IgD-negative memory B cell (primary cell): ENCODE results near the gene CCDC59. TPM values are rescaled to one million over a fixed set of nuclear protein-coding genes. Genes with fewer than 3 reads are reported as not detected.

Experiments
- H3K27ac Mint-ChIP-seq, 3 donors: one replicate each; pipeline ENCODE4 v1.8.0; 2020 to 2022; ENCODE audit warnings: mild to moderate bottlenecking in 3 of 3, mixed read lengths in 3 of 3, moderate library complexity in 1 of 3
- H3K27me3 Mint-ChIP-seq: one replicate; pipeline ENCODE4 v1.8.0; 2021; ENCODE audit warnings: mixed read lengths
- H3K36me3 Mint-ChIP-seq: one replicate; pipeline ENCODE4 v1.8.0; 2020; ENCODE audit warnings: mild to moderate bottlenecking, mixed read lengths
- H3K4me1 Mint-ChIP-seq, 3 donors: one replicate each; pipeline ENCODE4 v1.8.0; 2020 to 2022; ENCODE audit warnings: mixed read lengths in 3 of 3, mild to moderate bottlenecking in 1 of 3
- H3K4me3 Mint-ChIP-seq, 4 donors: one replicate each; pipeline ENCODE4 v1.8.0; 2020 to 2022; ENCODE audit warnings: mild to moderate bottlenecking in 4 of 4, mixed read lengths in 4 of 4, moderate library complexity in 3 of 4
- H3K9me3 Mint-ChIP-seq, 3 donors: one replicate each; pipeline ENCODE4 v1.8.0; 2020 to 2021; ENCODE audit warnings: mixed read lengths in 3 of 3, mild to moderate bottlenecking in 1 of 3
- polyA plus RNA-seq: library from polyadenylated mRNA; unstranded; fragments of 300-500 nt; fragmentation: Illumina TruSeq; gene quantifications from one replicate; pipeline ENCODE4 v1.2.3, GENCODE V29; 2021

The CCDC59 gene
- polyA plus RNA-seq, 1 donor from 2014 or later, result 109 TPM

GRCh38 chr12:82351390-82351789 is 6.8 kb downstream of the CCDC59 start:
- peaks cover 4% of the 10 kb centered on the region for H3K36me3 Mint-ChIP-seq
- no peak overlapping the region for H3K4me3 Mint-ChIP-seq
- H3K27ac Mint-ChIP-seq, result no peak overlapping the region
- H3K27me3 Mint-ChIP-seq, result no peaks in the 10 kb centered on the region
- H3K9me3 Mint-ChIP-seq, result no peaks in the 10 kb centered on the region
- H3K4me1 Mint-ChIP-seq, result peaks cover 0 to 8% (median 6%) of the 10 kb centered on the region in 3 donors

- peaks cover 4% of the 10 kb centered on the region for H3K36me3 Mint-ChIP-seq
- no peaks in the 10 kb centered on the region for H3K27me3 Mint-ChIP-seq
- no peak overlapping the region for H3K27ac Mint-ChIP-seq
- H3K4me3 Mint-ChIP-seq, result no peak overlapping the region
- peaks cover 0 to 2% (median 0%) of the 10 kb centered on the region in 3 donors for H3K4me1 Mint-ChIP-seq
- H3K9me3 Mint-ChIP-seq, result no peaks in the 10 kb centered on the region
Observed at GRCh38 chr12:82350161-82350560, 8.0 kb downstream of the CCDC59 start.

GRCh38 chr12:82329508-82329907 is 28.7 kb downstream of the CCDC59 start:
- H3K27ac Mint-ChIP-seq, result no peak overlapping the region
- no peak overlapping the region for H3K4me3 Mint-ChIP-seq
- H3K4me1 Mint-ChIP-seq, result no peaks in the 10 kb centered on the region
- H3K9me3 Mint-ChIP-seq, result no peaks in the 10 kb centered on the region
- H3K36me3 Mint-ChIP-seq, result no peaks in the 10 kb centered on the region
- H3K27me3 Mint-ChIP-seq, result no peaks in the 10 kb centered on the region

GRCh38 chr12:82327861-82328260 is 30.3 kb downstream of the CCDC59 start:
- Mint-ChIP-seq H3K4me1 (no peaks in the 10 kb centered on the region), H3K27me3 (no peaks in the 10 kb centered on the region), H3K9me3 (no peaks in the 10 kb centered on the region), H3K4me3 (no peak overlapping the region), H3K36me3 (no peaks in the 10 kb centered on the region), H3K27ac (no peak overlapping the region)

- Mint-ChIP-seq H3K9me3 (no peaks in the 10 kb centered on the region), H3K36me3 (no peaks in the 10 kb centered on the region), H3K4me1 (no peaks in the 10 kb centered on the region), H3K4me3 (no peak overlapping the region), H3K27me3 (no peaks in the 10 kb centered on the region), H3K27ac (no peak overlapping the region)
Observed at GRCh38 chr12:82326905-82327503, 31.2 kb downstream of the CCDC59 start.

- no peaks in the 10 kb centered on the region for H3K36me3 Mint-ChIP-seq
- no peaks in the 10 kb centered on the region for H3K4me1 Mint-ChIP-seq
- no peaks in the 10 kb centered on the region for H3K9me3 Mint-ChIP-seq
- H3K27ac Mint-ChIP-seq, result no peak overlapping the region
- H3K27me3 Mint-ChIP-seq, result no peaks in the 10 kb centered on the region
- H3K4me3 Mint-ChIP-seq, result no peak overlapping the region
Observed at GRCh38 chr12:82325540-82326336, 32.4 kb downstream of the CCDC59 start.

- Mint-ChIP-seq H3K9me3 (no peaks in the 10 kb centered on the region), H3K4me3 (no peak overlapping the region), H3K36me3 (no peaks in the 10 kb centered on the region), H3K4me1 (no peaks in the 10 kb centered on the region), H3K27me3 (no peaks in the 10 kb centered on the region), H3K27ac (no peak overlapping the region)
Observed at GRCh38 chr12:82319276-82319675, 38.9 kb downstream of the CCDC59 start.

- no peak overlapping the region for H3K4me3 Mint-ChIP-seq
- no peaks in the 10 kb centered on the region for H3K4me1 Mint-ChIP-seq
- H3K27ac Mint-ChIP-seq, result no peak overlapping the region
- H3K36me3 Mint-ChIP-seq, result no peaks in the 10 kb centered on the region
- H3K27me3 Mint-ChIP-seq, result no peaks in the 10 kb centered on the region
- H3K9me3 Mint-ChIP-seq, result peaks cover 0 to 12% (median 2%) of the 10 kb centered on the region in 3 donors
Observed at GRCh38 chr12:82314406-82314892, 43.7 kb downstream of the CCDC59 start.

Other genes with a start within 250 kb of the CCDC59 start
- gene METTL25, start 142 bp upstream of the CCDC59 start, polyA plus RNA-seq, result 12.7 TPM